ENCODE data around the gene ADAMTS6. TPM values are rescaled to one million over a fixed set of nuclear protein-coding genes. Genes with fewer than 3 reads are reported as not detected.

The ADAMTS6 gene
- total RNA-seq, 4 donors from 2014 or later, result 1.9 to 20.2 (median 3.5) TPM

- TF ChIP-seq, protein P1, sequence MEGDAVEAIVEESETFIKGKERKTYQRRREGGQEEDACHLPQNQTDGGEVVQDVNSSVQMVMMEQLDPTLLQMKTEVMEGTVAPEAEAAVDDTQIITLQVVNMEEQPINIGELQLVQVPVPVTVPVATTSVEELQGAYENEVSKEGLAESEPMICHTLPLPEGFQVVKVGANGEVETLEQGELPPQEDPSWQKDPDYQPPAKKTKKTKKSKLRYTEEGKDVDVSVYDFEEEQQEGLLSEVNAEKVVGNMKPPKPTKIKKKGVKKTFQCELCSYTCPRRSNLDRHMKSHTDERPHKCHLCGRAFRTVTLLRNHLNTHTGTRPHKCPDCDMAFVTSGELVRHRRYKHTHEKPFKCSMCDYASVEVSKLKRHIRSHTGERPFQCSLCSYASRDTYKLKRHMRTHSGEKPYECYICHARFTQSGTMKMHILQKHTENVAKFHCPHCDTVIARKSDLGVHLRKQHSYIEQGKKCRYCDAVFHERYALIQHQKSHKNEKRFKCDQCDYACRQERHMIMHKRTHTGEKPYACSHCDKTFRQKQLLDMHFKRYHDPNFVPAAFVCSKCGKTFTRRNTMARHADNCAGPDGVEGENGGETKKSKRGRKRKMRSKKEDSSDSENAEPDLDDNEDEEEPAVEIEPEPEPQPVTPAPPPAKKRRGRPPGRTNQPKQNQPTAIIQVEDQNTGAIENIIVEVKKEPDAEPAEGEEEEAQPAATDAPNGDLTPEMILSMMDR (IDR thresholded peaks at IDR 0.05; ENCODE audit: low read depth), result no peak
Observed at GRCh38 chr5:65100911-65101631, 380.6 kb downstream of the ADAMTS6 start.

Small RNA genes within 50 kb of the gene (small RNA-seq; reads per million reads assigned to genes)
- gene RF00019, result 0.49 reads per million

Other genes with a start within 250 kb of the ADAMTS6 start
- gene CENPK, start 81.2 kb upstream of the ADAMTS6 start, total RNA-seq, result 1 to 10 TPM in 3 of 4 donors, under 1 TPM in 1; 0.88 to 5.6 (median 2.2) TPM
- 10 to 100 TPM; 46.3 to 71.1 (median 58.5) TPM for gene PPWD1, start 81.4 kb upstream of the ADAMTS6 start, total RNA-seq
- 10 to 100 TPM; 15.1 to 25.5 (median 15.4) TPM for gene TRIM23, start 142.4 kb upstream of the ADAMTS6 start, total RNA-seq
- 1 to 10 TPM; 1.3 to 6.5 (median 2.8) TPM for gene SHLD3, start 143.1 kb upstream of the ADAMTS6 start, total RNA-seq
- gene TRAPPC13, start 143.1 kb upstream of the ADAMTS6 start, total RNA-seq, result 10 to 100 TPM; 15.8 to 22.9 (median 19.5) TPM
- 10 to 100 TPM in 2 of 4 donors, 1 to 10 TPM in 2; 7.3 to 19.4 (median 10.2) TPM for gene SGTB, start 240.2 kb upstream of the ADAMTS6 start, total RNA-seq
- gene NLN, start 240.3 kb upstream of the ADAMTS6 start, total RNA-seq, result 10 to 100 TPM in 3 of 4 donors, 1 to 10 TPM in 1; 8.3 to 23.3 (median 20.0) TPM

Data from subcutaneous adipose tissue (tissue), 4 donors.